GM12801 (cell line): ENCODE data around the gene ERMP1.

Source experiments
- TF ChIP-seq, protein P1 (sequence below): IDR thresholded peaks from one replicate; pipeline ENCODE4 v1.5.1; 2011; ENCODE audit warnings: control low read depth; ENCODE audit not compliant: insufficient read length; ENCODE audit errors: extremely low read depth

The ERMP1 gene

GRCh38 chr9:5851445-5851844, 18.5 kb upstream of the ERMP1 start:
- TF ChIP-seq, protein P1, sequence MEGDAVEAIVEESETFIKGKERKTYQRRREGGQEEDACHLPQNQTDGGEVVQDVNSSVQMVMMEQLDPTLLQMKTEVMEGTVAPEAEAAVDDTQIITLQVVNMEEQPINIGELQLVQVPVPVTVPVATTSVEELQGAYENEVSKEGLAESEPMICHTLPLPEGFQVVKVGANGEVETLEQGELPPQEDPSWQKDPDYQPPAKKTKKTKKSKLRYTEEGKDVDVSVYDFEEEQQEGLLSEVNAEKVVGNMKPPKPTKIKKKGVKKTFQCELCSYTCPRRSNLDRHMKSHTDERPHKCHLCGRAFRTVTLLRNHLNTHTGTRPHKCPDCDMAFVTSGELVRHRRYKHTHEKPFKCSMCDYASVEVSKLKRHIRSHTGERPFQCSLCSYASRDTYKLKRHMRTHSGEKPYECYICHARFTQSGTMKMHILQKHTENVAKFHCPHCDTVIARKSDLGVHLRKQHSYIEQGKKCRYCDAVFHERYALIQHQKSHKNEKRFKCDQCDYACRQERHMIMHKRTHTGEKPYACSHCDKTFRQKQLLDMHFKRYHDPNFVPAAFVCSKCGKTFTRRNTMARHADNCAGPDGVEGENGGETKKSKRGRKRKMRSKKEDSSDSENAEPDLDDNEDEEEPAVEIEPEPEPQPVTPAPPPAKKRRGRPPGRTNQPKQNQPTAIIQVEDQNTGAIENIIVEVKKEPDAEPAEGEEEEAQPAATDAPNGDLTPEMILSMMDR = no peak

DNA sequence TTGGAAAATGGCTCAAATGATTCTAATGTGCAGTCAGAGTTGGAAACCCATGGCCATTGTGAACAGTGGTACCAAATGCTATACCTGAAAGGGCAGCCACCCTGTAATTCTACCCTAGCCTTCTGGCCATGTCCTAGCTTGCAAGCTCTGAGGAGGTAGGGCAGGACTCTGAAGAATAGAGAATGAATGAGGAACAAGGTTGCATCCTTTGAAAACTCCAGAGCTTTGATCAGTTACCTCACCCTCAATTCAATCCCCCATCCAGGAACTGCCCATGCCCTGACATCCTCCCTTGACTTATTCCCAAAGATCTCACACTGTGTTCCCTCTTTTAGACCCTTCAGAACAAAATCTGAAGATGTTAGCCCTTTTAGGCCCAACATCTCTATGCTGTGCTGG, 17.8 kb upstream of the ERMP1 start:
- TF ChIP-seq, protein P1 = no peak

- TF ChIP-seq, protein P1 = no peak
Observed at GRCh38 chr9:5848372-5848882, 15.5 kb upstream of the ERMP1 start.

DNA sequence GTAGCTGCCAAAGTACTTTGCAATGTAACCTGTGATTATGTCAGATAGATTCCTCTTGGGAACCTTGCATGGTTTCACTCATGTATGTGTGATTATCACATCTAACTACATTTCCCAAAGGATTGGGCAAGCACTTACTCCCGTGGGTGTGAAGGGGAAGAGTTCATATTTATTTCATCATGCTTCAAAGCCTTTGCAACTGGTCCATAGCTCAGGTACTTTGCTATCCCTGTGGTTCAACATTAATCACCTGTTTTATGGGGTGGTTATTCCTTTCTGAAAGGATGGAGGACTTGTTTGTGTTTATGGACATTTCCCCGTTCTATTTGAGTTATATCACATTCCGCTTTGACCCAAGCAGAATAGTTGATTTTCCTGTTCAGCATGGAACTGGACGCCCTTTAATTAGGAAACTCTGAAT, 13.6 kb upstream of the ERMP1 start:
- TF ChIP-seq, protein P1 = no peak

- TF ChIP-seq, protein P1 = no peak
Observed at GRCh38 chr9:5846096-5846495, 13.2 kb upstream of the ERMP1 start.

DNA sequence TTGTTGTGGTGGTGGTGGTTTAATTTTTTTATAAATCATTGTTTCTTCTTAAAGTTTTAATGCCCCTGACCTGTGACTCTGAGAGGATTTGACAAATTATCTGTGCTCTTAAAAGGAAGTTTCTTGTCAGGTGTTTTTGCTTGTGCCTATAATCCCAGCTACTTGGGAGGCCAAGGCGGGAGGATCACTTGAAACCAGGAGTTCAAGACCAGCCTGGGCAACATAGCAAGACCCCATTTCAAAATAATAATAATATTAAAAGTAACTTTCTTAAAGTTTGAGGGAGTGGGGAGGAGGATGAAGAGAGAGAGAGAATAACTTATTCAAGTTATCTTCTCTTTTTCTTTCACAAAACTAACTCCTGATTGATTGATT, 12.2 kb upstream of the ERMP1 start:
- TF ChIP-seq, protein P1 = no peak

GRCh38 chr9:5843794-5844471, 11.0 kb upstream of the ERMP1 start:
- TF ChIP-seq, protein P1 = no peak
